Measurements from ENCODE around the gene GNAO1.

DNA sequence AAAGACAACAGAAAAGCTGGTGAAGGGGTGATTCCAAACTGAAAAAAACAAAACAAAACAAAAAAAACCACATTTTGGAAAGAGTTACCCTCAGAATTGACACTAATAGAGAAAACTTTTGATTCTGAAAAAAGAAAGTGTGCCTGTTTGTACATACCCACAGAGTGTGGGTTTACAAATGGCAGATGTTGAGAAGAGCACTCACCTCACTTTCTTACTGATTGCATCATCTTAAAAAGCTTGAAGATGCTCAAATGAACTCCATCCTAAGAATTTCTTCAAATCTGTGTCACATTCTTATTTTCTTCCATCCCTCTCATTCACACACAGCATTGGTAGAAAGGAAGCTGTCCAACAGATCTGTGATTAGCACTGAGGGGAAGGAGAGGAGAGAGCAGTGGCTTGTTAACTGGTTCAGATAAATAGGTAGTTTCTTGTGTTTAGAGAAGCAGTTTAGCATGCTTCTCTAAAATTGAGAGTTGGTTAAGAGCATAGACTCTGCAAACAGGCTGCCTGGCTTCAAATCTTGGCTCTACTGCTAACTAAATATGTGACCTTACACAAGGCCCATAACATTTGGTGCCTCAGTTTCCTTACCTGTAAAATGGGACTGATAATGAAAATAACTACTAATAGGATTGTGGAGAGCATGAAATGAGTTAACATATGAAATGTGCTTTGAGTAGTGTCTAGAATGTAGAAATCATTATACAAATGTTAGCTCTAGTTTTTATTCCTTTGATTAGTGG, 6.9 kb downstream of the GNAO1 start:
- TF ChIP-seq, protein P1, sequence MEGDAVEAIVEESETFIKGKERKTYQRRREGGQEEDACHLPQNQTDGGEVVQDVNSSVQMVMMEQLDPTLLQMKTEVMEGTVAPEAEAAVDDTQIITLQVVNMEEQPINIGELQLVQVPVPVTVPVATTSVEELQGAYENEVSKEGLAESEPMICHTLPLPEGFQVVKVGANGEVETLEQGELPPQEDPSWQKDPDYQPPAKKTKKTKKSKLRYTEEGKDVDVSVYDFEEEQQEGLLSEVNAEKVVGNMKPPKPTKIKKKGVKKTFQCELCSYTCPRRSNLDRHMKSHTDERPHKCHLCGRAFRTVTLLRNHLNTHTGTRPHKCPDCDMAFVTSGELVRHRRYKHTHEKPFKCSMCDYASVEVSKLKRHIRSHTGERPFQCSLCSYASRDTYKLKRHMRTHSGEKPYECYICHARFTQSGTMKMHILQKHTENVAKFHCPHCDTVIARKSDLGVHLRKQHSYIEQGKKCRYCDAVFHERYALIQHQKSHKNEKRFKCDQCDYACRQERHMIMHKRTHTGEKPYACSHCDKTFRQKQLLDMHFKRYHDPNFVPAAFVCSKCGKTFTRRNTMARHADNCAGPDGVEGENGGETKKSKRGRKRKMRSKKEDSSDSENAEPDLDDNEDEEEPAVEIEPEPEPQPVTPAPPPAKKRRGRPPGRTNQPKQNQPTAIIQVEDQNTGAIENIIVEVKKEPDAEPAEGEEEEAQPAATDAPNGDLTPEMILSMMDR (conservative IDR thresholded peaks at IDR 0.05; ENCODE audit: low read depth, low read length) = no peak
- TF ChIP-seq EZH2phosphoT487 (IDR thresholded peaks at IDR 0.05; ENCODE audit: borderline replicate concordance, low read length) = no peak
- no peak for TF ChIP-seq EZH2 (IDR thresholded peaks at IDR 0.05; ENCODE audit: low read length, unreplicated experiment)

Measured in PC-3 (cell line).